ENCODE data around the gene OLIG3.

Gene OLIG3

DNA sequence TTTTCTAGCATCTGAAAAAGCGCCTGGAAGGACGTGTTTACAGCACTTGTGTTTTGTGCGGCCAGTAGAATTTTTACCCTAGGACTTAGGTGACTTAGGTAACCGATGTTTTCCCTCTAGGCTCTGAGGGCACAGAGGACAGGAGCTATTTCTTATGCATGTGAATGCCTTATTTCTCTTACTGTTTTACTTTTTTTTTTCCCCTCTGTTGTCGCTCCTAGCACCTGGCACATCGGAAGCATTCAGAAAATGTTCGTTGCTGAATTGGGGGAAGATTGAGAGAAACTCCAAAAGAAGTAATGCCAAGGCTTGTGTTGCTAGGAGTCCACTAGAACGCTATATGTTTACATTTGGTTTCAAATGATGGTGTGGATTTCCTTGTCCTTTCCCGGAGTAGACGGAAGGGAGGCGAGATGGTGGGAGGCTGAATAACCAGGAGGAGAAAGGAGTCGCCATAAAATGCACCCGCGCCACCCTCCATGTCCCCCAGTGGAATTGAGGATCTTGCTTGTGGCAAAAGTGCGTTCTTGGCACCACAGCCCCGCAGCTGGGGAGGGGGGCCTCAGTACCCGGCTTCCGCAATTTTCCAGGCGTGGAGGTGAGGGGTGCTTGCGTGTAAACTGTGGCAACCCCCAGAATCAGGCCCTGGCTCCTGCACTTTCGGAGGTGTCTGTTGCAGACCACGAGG is 6.9 kb downstream of the OLIG3 start:
- TF ChIP-seq, protein P1, sequence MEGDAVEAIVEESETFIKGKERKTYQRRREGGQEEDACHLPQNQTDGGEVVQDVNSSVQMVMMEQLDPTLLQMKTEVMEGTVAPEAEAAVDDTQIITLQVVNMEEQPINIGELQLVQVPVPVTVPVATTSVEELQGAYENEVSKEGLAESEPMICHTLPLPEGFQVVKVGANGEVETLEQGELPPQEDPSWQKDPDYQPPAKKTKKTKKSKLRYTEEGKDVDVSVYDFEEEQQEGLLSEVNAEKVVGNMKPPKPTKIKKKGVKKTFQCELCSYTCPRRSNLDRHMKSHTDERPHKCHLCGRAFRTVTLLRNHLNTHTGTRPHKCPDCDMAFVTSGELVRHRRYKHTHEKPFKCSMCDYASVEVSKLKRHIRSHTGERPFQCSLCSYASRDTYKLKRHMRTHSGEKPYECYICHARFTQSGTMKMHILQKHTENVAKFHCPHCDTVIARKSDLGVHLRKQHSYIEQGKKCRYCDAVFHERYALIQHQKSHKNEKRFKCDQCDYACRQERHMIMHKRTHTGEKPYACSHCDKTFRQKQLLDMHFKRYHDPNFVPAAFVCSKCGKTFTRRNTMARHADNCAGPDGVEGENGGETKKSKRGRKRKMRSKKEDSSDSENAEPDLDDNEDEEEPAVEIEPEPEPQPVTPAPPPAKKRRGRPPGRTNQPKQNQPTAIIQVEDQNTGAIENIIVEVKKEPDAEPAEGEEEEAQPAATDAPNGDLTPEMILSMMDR (IDR thresholded peaks at IDR 0.05; ENCODE audit: extremely low read depth, insufficient read depth, missing control alignments): no peak
- in situ Hi-C loops (cut with MboI; ENCODE audit: low pct_unique_long_range_greater_than_20kb, low sequenced_read_pairs, unreplicated experiment): no loop called here
- no peak for DNase-seq (ENCODE audit: low spot score)

DNA sequence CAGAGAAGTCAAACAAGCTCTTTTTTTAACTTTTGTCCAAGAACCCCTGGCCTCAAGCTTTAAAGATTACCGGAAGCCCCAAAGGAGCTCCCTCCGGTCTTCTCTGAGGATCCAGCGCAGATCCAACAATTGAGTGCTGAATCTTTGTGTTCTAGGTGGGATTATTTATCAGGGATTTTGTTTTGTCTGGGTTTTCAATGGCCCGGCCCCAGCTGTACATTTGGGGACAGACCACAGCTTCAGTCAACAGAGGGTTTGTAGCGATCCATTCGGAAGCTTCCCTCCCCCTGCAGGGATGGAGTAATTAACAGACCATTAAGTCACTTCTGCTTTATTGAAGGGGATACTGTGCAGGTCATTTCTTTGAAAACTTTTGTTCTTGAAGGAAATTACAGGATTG is 7.8 kb downstream of the OLIG3 start:
- in situ Hi-C loops (cut with MboI; ENCODE audit: low pct_unique_long_range_greater_than_20kb, low sequenced_read_pairs, unreplicated experiment): no loop called here
- DNase-seq (ENCODE audit: low spot score): no peak
- TF ChIP-seq, protein P1 (IDR thresholded peaks at IDR 0.05; ENCODE audit: extremely low read depth, insufficient read depth, missing control alignments): no peak

DNA sequence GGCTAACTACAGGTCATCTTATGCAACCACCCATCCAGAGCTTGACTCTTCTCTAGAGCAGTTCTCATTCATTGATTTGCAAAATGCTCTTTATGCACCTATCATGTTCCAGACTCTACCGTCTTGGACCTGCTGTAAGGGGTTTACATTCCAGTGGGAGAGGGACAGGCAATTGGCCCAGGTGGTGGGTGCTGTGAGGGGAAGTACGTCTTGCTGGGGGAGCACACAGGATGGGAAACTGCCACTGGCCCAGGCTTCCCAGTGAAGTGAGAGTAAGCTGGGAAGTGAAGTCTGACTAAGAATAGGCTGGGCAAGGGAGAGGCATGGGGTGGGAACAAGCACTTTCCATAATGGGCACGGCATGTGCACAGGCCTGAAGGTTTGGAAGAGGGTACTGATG is 13.8 kb downstream of the OLIG3 start:
- in situ Hi-C loops (cut with MboI; ENCODE audit: low pct_unique_long_range_greater_than_20kb, low sequenced_read_pairs, unreplicated experiment): no loop called here
- no peak for DNase-seq (ENCODE audit: low spot score)
- TF ChIP-seq, protein P1 (IDR thresholded peaks at IDR 0.05; ENCODE audit: extremely low read depth, insufficient read depth, missing control alignments): no peak

DNA sequence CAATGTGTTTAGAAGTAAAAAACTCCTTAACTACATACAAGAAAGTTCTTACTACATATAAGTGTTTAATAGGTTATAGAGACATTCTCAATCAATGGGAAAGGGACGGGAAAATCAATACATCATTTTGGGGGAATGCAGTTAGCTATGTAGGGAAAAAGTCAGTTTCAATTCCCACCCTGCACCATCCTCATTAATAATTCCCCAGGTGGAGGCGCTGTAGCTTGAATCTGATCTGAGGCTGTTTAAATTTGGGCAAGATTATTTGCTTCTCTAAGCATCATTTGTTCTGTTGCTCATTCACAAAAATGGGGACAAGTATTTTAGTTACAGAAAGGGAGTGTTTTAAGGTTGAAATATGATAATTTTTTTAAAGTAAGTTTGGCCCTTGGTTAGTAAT is 19.1 kb downstream of the OLIG3 start:
- in situ Hi-C loops (cut with MboI; ENCODE audit: low pct_unique_long_range_greater_than_20kb, low sequenced_read_pairs, unreplicated experiment): no loop called here
- DNase-seq (ENCODE audit: low spot score): no peak
- TF ChIP-seq, protein P1 (IDR thresholded peaks at IDR 0.05; ENCODE audit: extremely low read depth, insufficient read depth, missing control alignments): no peak

DNA sequence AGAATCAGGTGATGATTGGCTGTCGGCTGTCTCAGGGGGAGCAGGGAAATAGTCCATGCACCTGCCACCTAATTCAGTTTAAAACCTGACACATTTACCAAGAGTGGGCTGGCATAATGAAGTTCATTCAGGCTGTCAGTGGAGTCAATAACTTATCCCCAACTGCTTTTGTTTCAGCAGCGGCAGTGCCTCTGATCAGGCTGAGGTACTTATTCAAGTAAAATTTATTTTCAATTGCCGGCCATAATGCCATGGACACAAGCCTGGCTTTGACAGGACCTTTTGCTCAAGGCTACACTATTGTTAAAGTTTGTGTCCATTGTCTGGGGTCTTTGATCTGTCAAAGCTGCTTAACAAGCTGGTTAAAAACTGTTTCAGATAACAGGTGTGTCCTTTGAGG is 20.6 kb downstream of the OLIG3 start:
- TF ChIP-seq, protein P1 (IDR thresholded peaks at IDR 0.05; ENCODE audit: extremely low read depth, insufficient read depth, missing control alignments): no peak
- DNase-seq (ENCODE audit: low spot score): no peak
- in situ Hi-C loops (cut with MboI; ENCODE audit: low pct_unique_long_range_greater_than_20kb, low sequenced_read_pairs, unreplicated experiment): no loop called here

DNA sequence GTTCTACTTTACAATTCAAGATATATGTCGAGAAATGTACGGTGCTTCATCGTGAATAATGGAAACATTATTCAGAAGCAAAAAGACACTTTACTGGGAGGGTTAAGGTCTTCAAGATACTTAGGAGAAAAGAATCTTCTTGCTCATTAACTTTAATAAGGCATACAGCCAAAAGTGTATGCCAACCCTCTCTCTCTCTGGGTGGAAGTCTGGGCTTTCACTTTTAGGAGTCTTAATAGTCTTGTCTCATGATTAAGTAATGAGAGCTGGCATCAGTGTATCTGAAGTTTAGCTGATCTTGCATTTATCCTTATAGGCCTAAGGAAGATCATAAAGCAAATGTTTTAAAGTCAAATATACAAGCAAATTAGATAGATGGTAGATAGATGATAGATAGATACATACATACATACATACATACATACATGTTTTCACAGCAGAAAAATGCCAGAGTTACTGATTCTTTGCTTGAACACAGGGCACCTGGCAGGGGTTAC is 21.5 kb downstream of the OLIG3 start:
- DNase-seq (ENCODE audit: low spot score): no peak
- TF ChIP-seq, protein P1 (IDR thresholded peaks at IDR 0.05; ENCODE audit: extremely low read depth, insufficient read depth, missing control alignments): no peak
- in situ Hi-C loops (cut with MboI; ENCODE audit: low pct_unique_long_range_greater_than_20kb, low sequenced_read_pairs, unreplicated experiment): no loop called here
